ENCODE results near the gene AKAP8.

DNA sequence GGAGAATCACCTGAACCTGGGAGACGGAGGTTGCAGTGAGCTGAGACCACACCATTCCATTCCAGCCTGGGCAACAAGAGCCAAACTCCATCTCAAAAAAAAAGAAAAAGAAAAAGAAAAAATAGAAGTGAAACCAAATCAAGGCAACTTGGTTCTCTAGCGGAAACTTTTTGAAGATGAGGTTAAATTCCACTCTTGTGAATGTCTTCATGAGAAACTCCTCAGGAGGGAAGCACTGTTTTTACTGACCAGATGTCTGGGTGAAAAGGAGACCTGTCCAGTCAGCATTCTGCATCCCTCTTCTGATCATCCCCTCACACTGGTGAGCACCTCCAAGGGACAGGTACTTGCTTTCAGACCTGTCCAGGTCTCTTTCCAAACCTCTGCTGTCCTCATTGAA is 63.1 kb downstream of the AKAP8 start:
- TF ChIP-seq ZBTB17 (CRISPR knock-in tag; IDR thresholded peaks at IDR 0.05) (no peak), PHB (CRISPR knock-in tag; IDR thresholded peaks at IDR 0.05) (no peak)
- TF ChIP-seq, protein P1, sequence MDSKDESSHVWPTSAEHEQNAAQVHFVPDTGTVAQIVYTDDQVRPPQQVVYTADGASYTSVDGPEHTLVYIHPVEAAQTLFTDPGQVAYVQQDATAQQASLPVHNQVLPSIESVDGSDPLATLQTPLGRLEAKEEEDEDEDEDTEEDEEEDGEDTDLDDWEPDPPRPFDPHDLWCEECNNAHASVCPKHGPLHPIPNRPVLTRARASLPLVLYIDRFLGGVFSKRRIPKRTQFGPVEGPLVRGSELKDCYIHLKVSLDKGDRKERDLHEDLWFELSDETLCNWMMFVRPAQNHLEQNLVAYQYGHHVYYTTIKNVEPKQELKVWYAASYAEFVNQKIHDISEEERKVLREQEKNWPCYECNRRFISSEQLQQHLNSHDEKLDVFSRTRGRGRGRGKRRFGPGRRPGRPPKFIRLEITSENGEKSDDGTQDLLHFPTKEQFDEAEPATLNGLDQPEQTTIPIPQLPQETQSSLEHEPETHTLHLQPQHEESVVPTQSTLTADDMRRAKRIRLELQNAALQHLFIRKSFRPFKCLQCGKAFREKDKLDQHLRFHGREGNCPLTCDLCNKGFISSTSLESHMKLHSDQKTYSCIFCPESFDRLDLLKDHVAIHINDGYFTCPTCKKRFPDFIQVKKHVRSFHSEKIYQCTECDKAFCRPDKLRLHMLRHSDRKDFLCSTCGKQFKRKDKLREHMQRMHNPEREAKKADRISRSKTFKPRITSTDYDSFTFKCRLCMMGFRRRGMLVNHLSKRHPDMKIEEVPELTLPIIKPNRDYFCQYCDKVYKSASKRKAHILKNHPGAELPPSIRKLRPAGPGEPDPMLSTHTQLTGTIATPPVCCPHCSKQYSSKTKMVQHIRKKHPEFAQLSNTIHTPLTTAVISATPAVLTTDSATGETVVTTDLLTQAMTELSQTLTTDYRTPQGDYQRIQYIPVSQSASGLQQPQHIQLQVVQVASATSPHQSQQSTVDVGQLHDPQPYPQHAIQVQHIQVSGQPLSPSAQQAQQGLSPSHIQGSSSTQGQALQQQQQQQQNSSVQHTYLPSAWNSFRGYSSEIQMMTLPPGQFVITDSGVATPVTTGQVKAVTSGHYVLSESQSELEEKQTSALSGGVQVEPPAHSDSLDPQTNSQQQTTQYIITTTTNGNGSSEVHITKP (IDR thresholded peaks at IDR 0.05; ENCODE audit: partially characterized antibody): no peak
